GOT3 (cell line): ENCODE measurements around the gene WNT9A.
"Not testable (repeated sequence)": the region's sequence is repeated elsewhere in the genome, so short reads cannot be mapped to it uniquely, and the experiment has no call there.

ENCODE experiments used
- DNase-seq: peaks from one replicate; lab custom pipeline; 2025; ENCODE audit warnings: mixed read lengths; lab: John Stamatoyannopoulos, UW

Gene WNT9A

GRCh38 chr1:227886503-227886961 is 61.2 kb downstream of the WNT9A start:
- DNase-seq = no peak

GRCh38 chr1:227885648-227886502 is 61.9 kb downstream of the WNT9A start:
- no peak for DNase-seq

GRCh38 chr1:227885135-227885647 is 62.5 kb downstream of the WNT9A start:
- DNase-seq = no peak

- DNase-seq = no peak
Measured at GRCh38 chr1:227884370-227885134, 63.2 kb downstream of the WNT9A start.

- no peak for DNase-seq
Measured at GRCh38 chr1:227883641-227884301, 64.0 kb downstream of the WNT9A start.

- DNase-seq = no peak
Measured at GRCh38 chr1:227883073-227883520, 64.6 kb downstream of the WNT9A start.

- DNase-seq = no peak
Measured at GRCh38 chr1:227880342-227880924, 67.3 kb downstream of the WNT9A start.

GRCh38 chr1:227877810-227878209 is 69.9 kb downstream of the WNT9A start:
- not testable (repeated sequence) for DNase-seq

- not testable (repeated sequence) for DNase-seq
Measured at GRCh38 chr1:227871892-227872291, 75.8 kb downstream of the WNT9A start.

- DNase-seq = no peak
Measured at GRCh38 chr1:227870366-227870765, 77.4 kb downstream of the WNT9A start.

GRCh38 chr1:227869851-227870305 is 77.9 kb downstream of the WNT9A start:
- no peak for DNase-seq

GRCh38 chr1:227869279-227869842 is 78.4 kb downstream of the WNT9A start:
- no peak for DNase-seq
